ENCODE results near the gene DVL3.

The DVL3 gene

GRCh38 chr3:184211297-184211696, 56.1 kb downstream of the DVL3 start:
- DNase-seq (ENCODE audit: low read depth, low spot score) = no peak

GRCh38 chr3:184211718-184212117, 56.5 kb downstream of the DVL3 start:
- no peak for DNase-seq (ENCODE audit: low read depth, low spot score)

- DNase-seq (ENCODE audit: low read depth, low spot score) = no peak
Observed at GRCh38 chr3:184218814-184219213, 63.6 kb downstream of the DVL3 start.

GRCh38 chr3:184222521-184222920, 67.3 kb downstream of the DVL3 start:
- no peak for DNase-seq (ENCODE audit: low read depth, low spot score)
